ENCODE measurements around the gene HDAC4.
"Not testable (repeated sequence)": the region's sequence is repeated elsewhere in the genome, so short reads cannot be mapped to it uniquely, and the experiment has no call there.

Gene HDAC4

GRCh38 chr2:239292531-239292930 is 108.3 kb downstream of the HDAC4 start:
- no peak for FAIRE-seq

- FAIRE-seq = no peak
Measured at GRCh38 chr2:239291475-239292350, 109.1 kb downstream of the HDAC4 start.

DNA sequence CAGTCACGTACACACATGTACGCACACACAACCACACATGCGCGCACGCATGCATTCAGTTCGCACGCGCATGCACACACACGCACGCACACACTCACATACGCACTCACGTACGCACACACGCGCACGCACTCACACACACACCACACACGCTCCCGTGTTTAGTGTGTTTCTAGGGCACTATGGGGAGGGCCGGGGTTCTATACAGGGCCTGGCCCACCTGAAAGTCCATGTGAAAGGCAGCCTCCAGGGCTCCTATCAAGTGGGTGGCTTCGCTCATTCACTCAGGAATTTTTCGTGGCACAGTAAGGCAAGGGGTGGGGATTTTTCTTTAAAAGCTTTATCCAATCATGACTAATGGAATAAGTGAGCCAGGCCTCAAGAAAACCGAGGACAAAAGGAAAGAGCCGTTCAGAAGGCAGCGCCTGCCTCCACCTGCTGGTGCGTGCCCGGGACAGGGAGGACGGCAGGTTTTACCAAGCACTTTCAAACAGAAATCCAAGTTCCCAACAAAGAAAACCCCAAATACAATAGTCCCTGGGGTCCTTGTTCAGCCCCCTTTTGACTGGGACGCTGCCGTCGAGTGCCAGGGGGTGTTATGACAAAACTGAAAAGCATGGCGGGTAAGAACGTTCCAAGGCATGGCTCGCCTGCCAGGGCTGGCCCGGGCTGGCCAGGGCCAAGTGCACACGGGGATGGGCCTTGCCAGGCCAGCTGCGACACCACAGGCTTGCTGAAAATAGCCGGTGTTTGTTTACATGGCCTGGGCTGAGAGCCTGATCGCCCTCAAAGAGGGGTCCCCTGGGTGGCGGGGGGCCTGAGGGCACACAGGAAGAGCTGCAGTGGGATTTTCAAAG is 110.0 kb downstream of the HDAC4 start:
- FAIRE-seq = no peak

GRCh38 chr2:239289545-239289944 is 111.3 kb downstream of the HDAC4 start:
- FAIRE-seq = no peak

DNA sequence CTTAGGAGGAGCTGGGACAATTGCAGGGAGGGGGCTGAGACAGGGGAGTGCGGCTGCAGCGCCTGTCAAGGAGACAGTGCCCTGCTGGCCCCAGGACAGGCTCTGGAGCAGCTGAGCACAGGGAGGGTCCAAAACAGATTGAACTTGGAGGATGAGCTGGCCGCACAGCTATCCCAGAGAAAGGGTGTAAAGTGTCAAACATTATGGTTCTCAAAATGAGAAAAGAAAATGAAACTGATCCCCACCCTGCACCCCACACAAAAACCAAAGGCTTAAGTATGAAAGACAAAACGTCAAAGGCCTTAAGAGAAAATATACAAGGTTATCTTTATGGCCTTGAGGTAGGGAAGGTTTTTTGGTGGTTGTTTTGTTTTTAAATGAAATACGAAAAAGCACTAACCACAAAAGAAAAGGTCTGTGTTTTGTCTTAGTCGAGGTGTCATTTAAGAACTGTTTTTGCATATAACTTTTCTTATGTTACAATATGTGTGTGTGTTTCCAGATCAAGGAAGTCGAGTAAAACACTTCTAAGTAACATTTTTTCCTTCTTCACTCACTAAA is 111.8 kb downstream of the HDAC4 start:
- FAIRE-seq = no peak

- FAIRE-seq = no peak
Measured at GRCh38 chr2:239288237-239288636, 112.6 kb downstream of the HDAC4 start.

GRCh38 chr2:239287461-239287860 is 113.4 kb downstream of the HDAC4 start:
- no peak for FAIRE-seq

DNA sequence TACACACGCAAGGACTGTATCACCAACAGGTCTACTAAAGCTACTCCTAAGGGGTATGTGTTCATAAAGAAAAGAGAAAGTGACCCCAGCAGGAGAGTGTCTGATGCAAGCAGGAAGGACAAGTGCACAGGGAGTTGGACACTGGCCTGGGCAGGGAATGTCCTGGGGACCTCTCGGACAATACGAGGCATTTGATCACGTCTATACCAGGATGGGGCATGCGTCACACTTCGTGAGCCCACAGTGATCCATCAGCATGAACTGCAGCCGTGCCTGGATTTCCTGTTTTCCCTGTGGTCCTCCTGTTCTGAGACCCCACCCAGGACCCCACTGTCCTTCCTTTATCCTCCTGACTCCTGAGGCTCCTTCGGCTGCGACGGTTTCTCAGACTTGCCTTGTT is 113.9 kb downstream of the HDAC4 start:
- no peak for FAIRE-seq

DNA sequence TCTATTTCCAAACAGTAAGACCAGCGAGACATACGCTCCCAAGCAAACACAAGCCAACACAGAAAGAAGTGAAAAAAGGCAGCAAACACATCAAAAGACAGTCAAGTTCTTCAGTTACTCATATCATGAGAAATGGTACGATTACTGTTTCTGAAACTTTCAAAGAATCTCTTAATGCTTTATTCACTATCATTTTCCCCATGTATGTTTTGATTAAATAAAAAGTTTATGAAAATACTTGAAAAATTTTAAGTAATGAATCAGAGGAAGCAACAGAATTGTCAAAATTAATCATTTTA is 114.9 kb downstream of the HDAC4 start:
- FAIRE-seq = no peak

GRCh38 chr2:239285071-239285931 is 115.5 kb downstream of the HDAC4 start:
- no peak for FAIRE-seq

DNA sequence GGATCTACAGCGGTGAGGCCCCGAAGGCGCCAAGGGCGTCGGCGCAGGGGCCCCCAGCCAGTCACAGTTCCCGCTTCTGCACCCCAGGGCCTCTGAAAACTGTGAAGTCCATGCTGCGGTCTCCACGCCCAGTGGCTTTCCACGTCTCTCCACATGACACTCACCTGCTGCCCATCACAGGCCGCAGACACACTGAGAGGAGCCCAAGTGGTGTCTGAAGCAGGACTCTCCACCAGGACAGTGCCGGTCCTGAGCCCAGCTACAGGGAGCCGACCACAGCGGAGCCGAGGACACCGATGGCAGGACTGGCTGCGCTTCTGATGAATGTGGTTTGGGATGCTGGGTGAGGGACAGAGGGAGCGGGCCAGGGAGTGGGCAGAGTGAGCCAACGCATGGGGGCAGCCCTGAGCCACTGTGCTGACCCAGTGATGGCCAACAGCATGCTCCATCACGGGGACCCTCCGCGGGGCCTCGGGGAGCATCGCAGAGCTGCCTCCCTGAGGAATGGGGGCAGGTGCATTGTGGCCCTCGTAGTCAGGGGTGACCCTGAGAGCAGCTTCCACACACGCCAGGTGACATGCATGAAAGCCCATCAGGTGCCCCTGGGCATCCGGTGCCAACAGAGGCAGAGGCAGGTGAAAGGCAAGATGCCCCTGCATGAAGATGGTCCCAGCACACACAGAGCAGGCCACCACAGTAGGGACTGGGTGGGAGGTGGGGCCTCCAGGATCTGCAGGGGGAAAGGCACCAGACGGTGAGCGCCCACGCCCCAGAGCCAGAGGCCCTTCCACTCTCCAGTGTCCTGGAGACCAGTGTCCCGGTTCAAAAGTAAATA is 116.6 kb downstream of the HDAC4 start:
- no peak for FAIRE-seq

DNA sequence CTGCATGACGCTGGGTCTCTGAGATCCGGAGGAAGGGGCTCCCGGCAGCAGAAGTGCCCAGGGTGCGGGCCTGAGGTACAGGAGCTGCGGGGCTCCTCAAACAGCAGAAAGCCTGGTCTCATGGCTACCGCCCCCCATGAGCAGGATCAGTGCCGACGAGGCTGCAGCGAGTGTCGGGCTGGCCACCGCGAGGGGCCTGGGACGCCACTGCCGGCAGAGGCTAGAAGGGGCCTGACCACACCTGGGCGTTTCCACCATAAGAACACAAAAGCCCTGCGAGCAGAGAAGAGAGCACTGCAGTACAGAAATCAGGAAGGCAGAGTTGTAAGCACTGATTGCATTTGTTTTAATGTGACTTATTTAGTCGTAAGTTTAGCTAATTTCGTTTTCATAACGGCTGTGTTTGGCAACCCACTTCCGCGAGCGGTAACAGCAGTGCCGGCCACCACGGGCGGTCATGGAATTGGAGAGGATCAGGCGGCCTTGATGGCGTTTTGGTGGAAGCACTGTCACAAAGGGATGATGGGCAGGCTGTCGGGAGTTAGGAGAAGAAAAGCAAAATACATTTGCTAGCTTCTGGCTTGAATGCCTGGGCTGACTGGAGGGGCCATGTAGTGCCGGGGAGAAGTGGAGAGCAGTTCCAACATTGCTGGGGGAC is 117.4 kb downstream of the HDAC4 start:
- FAIRE-seq = no peak

DNA sequence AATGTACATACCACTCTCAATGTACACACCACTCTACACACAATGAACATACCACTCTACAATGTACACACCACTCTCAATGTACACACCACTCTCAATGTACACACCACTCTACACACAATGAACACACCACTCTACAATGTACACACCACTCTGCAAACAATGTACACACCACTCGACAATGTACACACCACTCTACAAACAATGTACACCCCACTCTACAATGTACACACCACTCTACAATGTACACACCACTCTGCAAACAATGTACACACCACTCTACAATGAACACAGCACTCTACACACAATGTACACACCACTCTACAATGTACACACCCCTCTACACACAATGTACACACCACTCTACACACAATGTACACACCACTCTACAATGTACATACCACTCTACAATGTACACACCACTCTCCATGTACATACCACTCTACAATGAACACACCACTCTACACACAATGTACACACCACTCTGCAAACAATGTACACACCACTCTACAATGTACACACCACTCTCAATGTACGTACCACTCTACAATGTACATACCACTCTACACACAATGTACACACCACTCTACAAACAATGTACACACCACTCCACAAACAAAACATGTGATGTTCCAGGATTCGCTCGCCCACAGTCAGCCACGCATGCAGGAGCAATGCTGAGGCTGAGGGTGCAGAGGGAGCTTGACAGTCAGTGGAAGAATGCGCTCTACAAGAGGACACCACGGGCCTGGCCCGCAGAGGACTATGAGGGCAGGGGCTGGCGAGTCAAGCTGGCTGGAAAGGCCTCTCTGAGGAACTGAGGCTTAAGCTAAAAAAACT is 118.2 kb downstream of the HDAC4 start:
- FAIRE-seq = no peak

- FAIRE-seq = not testable (repeated sequence)
Measured at GRCh38 chr2:239280296-239281017, 120.4 kb downstream of the HDAC4 start.

DNA sequence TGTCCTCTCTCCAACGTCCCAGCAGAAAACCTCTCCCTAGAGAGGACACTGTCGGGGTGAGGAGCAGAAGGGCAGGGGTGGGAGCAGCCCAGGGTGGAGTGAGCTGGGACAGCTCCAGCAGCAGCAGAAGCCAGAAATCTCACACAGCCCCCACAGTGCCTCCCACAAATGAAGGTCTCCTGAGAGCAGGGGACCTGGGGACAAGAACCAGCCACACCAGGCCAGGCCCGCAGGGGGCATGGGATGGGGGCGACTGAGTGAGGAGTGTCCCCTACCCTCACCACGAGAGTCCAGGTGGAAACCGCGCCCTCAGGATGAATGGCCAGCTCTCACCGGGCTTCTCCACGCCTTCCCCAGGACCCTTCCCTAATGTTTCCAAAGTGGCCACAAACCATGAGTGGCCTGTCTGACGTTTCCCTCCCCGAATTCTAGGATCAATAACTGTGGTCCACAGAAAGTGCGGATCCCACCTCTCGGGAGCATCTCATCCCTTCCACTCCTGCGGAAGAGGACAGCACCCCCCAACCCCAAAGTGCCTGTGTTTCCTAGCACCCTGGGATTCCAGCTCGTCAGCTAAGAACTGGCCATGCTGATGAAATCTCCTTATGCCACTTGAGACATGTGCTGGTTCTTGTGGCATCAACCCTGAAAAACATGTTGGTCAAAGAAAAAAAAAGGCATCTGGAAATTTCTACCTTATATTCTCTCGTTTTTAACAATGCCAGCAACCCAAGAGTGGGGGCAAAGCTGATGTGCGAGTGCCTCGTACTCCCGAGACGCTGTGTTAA is 121.1 kb downstream of the HDAC4 start:
- FAIRE-seq = no peak

DNA sequence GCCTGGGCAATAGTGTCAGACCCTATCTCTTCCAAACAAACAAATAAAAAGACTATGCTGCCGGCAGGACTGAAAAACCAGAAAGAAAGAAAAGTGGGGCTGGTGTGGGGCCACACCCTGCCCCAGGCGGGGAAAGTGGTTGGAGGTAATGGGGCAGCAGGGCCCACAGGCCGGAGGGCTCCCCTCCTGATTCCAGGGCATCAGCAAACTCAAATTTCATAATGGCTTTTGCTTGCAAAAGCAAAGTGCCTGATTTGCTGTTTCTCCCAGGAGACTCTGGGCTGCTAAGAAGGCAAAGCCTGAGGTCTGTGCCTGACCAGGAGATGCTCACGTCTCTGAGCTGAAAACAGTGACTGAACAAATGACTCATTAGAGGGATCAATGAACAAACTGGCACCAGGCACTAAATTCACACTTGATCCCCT is 121.9 kb downstream of the HDAC4 start:
- FAIRE-seq = no peak

DNA sequence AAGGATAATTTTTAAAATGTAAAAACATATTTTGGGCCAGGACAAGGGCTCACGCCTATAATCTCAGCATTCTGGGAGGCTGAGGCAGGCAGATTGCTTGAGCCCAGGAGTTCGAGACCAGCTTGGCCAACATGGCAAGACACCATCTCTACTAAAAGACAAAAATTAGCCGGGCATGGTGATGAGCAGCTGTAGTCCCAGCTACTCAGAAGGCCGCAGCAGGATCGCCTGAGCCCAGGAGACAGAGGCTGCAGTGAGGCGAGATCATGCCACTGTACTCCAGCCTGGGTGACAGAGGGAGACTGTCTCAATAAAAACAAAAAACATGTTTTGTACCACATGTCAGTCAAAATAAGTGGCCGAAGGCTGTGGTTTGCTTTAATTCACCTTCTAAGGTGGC is 122.5 kb downstream of the HDAC4 start:
- no peak for FAIRE-seq

- no peak for FAIRE-seq
Measured at GRCh38 chr2:239277401-239278085, 123.3 kb downstream of the HDAC4 start.
